ENCODE data around the gene MAP3K13.
"Not testable (repeated sequence)": the region's sequence is repeated elsewhere in the genome, so short reads cannot be mapped to it uniquely, and the experiment has no call there.

The MAP3K13 gene

DNA sequence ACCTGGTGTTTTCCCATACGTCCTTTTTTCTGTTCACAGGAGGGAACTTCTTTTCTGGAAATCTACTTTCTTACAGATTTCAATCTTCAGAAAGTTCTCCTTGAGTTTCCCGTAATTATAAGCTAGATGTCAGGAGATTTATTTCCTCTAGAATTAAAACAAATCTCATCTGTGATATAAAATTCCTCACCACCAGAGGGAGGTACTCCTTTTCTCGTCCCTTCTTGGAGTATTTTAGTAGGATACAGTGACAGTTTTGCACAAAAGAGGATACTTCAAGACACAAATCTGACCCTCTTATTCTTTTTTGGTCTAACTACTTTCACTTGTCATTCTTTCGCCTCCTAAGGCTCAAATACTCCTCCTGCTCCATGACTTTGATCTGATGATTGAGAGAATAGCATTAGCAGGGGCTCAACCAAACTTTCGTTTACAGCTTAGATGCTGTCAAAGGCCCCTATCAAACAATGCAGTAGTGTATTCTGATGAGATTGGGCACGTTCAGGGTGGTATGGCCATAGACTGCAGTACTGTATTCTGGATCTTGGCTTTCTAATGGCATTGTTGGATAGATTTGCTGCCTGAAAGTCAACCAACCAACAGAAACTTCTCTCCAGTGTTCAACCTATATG is 97.9 kb downstream of the MAP3K13 start:
- peak; percentile 2 for DNase-seq

DNA sequence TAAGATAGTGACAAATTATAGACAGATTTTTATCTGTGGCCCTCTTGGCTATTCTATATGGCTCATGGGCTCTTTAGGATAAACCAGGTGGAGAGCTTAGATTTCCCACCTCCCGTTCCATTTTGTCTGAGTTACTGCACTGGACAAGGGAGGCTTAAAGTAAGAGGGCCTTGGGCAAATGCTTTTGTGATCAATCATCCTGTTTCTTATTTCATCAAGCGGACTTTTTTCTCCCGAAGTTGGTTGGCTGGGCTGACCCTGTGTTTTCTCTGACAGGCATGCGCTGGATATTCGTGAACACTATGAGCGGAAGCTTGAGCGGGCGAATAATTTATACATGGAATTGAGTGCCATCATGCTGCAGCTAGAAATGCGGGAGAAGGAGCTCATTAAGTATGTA is 102.5 kb downstream of the MAP3K13 start:
- DNase-seq: no peak

DNA sequence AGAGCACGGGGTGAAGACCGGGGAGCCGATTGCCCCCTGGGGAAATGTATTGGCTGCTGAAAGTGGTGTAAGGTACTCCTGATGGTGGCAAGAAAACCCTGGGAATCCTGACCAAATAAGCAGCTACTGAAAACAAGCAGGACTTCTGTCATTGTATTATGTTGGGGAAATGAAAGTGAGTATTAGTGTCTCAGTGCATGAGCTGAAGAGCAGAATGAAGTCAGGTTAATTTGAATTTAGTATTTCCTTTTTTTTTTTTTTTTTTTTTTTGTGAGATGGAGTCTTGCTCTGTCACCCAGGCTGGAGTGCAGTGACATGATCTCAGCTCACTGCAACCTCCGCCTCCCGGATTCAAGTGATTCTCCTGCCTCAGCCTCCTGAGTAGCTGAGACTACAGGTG is 103.2 kb downstream of the MAP3K13 start:
- not testable (repeated sequence) for DNase-seq

DNA sequence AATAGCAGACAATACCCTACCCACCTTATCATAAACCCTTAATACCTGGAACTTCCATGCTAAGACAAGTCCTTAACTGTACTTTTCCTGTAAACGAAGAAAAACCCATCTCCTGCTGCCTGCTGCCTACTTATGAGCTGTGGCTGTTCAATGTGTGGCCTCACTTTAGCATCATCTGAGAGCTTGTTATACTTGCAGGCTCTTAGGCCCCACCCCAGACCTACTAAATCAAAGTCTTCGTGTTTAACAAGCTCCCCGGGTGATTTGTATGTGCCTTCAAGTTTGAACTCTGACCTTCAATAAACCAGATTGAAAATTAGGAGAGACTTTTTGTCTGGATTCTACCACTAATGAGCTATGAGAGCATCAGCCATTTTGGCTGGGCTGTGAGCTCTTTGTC is 106.6 kb downstream of the MAP3K13 start:
- DNase-seq: no peak

DNA sequence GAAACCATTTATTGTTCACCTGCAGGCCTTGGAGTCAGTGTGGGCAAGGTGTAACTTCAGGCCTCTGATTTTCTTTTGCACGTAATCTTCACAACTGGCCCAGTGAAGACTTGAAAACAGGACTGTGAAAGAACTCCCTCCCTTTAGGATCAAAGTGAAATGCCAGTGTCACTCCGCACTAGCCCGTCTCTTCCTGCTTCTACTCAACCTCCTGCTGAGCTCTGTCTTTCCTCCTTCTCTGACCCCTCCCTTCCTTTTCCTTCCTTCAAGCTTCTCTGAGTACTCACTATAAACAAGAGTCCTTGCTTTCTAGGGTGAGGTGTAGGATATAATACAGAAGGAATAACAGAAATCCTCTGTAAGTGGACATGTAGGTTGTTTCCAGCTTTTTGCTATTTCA is 107.4 kb downstream of the MAP3K13 start:
- DNase-seq: no peak

DNA sequence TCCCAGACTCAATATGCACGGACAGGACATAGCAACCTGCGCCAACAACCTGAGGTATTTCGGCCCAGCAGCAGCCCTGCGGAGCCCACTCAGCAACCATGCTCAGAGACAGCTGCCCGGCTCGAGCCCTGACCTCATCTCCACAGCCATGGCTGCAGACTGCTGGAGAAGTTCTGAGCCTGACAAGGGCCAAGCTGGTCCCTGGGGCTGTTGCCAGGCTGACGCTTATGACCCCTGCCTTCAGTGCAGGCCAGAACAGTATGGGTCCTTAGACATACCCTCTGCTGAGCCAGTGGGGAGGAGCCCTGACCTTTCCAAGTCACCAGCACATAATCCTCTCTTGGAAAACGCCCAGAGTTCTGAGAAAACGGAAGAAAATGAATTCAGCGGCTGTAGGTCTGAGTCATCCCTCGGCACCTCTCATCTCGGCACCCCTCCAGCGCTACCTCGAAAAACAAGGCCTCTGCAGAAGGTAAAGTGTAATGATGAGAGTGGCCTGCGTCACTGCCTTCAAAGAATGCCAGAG is 110.4 kb downstream of the MAP3K13 start:
- DNase-seq: no peak

DNA sequence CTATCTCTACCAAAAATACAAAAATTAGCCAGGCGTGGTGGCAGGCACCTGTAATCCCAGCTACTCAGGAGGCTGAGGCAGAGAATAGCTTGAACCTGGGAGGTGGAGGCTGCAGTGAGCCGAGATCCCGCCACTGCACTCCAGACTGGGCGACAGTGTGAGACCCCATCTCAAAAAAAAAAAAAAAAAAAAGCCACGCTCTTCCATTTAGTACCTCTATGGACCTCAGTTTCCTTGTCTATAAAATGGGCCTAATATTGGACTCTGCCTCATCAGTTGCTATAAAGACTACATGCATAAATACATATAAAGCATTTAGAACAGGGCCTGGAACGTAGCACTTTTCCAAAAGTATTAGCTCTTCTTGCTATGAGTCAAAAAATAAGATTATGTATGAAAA is 112.0 kb downstream of the MAP3K13 start:
- not testable (repeated sequence) for DNase-seq

DNA sequence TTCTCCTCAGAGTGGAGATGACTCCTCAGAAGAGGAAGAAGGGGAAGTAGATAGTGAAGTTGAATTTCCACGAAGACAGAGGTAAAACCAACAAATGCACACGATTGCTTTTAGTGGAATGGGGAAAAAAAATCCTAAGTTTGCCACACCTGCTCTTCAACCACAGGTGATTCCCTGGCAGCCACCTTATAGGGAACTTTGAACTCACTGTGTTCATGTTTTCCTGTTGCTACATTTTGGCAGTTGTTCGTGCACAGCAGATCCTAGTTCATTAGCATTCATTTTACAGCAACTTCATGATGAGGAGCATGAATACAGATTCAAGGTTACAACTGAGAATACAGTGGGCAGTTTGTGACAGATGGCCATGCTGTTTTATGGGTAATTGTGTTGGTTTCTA is 114.4 kb downstream of the MAP3K13 start:
- DNase-seq: no peak

DNA sequence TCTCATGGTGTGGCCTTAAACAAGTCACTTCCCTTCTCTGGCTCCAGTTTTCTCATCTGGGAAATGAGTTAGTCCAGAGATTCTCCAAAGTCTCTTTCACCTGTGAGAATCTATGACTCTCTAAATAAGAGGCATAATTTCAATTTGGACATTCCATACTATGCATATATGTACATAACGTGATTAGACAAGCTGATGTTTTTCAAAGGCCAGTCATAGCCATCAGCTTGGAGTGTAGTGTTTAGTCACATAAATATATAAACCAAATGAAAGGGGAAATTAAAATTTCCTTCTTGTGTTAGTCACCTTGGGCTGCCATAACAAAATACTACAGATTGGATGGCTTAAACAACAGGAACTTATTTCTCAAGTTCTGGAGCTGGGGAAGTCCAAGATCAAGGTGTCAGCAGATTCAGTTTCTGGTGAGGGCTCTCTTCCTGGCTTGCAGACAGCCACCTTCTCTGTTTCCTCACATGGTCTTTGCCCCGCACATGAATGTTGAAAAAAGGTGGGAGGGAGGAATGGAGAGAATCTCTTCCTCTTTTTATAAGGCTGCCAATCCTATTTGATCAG is 116.5 kb downstream of the MAP3K13 start:
- no peak for DNase-seq

DNA sequence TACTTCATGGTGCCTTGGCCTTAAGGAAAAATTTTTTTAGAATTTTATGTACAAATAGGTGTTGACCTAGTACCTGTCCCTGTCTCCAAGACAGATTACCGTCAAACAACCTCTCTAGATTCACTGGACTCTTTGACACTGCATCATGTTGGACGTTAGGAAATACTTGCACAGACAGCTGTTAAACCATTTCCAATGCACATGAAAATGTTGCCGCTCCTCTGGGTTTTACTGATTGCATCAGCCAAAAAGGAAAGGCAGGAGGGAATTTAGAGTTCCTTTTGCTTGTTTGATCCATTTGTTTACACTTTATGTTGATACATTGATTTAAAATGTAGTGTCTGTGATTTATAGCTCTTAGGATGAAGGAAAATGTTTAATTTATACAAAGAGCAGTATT is 121.4 kb downstream of the MAP3K13 start:
- no peak for DNase-seq

DNA sequence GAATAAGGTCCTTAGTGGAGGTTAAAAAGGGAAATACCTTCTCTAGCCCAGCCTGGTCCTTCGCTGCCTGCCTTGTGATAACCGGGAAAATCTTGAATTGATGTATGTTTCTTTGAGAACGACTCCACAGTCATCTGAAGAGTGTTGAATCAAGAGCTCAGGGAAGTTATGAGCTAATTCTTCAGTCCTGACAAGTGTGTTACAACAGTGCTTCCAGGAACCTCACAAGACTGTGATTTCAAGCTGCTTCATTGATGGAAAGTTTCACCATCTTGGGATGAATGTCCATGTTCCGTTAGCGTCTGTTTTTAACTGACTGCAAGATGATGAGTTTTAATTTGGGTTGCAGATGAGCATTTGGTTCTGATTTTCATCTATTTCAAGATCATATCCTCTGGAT is 123.5 kb downstream of the MAP3K13 start:
- no peak for DNase-seq

DNA sequence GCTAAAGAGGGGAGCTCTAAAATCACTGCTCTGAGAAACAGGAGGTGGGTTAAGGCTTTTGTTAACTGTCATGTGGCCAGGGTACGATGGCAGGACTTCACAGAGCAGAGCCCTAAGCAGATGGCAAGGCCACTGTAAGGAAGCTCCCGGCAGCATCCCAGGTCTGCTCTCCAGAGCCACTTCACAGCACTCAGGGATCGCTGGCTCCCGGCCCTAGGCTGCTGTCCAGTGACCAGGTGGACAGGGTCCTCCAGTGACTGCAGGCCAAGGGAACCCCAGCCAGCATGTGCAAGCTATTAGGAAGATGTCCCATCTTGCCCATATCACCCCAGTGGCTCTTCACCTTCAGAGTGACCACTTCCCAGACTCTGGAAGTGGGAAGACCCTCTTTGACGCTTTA is 125.5 kb downstream of the MAP3K13 start:
- DNase-seq: no peak

DNA sequence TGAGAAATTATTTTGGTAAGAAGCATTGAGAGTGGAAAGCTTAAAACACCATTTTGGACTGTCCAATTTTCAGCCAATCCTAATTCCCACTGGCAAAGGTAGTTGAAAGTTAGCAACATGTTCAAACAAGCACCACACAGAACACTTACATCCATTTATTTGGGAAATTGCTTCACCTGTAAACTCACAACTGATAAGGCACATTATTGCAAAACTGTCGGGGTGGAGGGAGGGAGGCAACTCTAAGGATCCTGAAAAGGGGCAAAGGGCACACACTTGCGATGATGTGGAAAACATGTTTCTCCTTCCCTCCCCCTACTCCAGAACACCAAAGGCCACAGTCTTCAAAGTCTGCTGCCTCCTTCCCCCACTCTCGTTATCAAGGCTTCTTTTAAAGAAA is 126.5 kb downstream of the MAP3K13 start:
- no peak for DNase-seq

DNA sequence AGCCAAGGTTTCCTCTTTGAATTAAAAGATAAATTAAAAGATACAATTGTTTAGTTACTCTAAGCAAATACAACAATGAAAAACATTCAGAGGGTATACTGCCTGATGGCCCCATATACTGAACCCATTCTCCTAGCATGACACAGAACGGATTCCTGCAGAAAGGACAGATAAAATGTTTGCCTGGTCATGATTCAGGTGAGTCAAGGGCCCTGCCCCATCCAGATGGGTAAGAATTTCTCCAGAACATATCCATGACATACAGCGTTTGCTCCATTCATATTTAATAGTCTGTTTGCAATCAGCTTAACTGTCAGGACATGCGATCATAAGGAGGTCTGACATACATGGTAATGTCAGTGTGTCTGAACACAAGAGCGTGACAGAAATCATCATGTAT is 127.3 kb downstream of the MAP3K13 start:
- no peak for DNase-seq

DNA sequence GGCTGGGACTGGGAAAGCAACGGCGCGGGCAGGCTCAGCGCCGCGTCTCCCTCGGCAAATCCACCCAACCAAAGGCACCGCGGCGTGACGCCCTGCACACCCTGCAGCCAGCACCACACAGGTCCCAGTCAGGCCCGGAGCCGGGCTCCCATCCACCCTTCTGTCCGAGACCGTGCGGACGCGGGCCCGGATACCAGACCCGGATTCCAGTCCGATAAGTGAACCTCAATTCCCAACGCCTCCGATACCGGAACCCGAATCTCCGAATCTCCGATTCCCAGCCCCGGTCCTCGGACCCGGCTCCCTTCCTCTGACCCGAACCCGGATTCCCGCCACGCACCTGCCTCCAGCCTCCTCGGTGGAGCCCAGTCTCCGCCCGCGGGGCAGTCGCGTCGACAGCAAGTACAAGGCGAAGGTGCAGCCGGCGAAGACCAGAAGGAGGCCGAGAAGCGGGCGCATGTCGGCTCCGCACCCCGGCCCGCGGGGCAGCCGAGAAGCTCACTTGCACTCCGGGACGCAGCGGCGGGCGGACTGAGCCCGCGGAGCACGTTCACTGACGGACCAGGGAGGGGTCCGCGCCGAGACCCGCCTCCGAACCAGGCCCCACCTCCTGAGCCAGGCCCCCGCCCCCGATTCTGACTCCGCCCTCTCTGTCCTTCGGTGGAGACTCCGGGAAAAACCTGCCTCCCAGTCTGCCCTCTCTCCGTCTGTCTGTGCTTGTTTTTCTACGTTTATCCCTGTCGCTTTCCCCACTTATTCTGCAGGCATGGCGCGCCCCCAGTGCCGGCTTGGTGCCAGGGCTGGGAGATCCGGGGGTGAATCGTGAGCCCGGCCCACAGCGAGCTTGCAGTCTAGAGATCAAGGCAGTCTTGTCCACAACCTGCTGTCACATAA is 135.8 kb downstream of the MAP3K13 start, which contains the start of gene TMEM41A:
Gene TMEM41A (minus strand): TSS at position 533 of the 894 bp plus-strand sequence. CDS start 74 bp downstream, at position 459.
- peak; percentile 85 for DNase-seq

DNA sequence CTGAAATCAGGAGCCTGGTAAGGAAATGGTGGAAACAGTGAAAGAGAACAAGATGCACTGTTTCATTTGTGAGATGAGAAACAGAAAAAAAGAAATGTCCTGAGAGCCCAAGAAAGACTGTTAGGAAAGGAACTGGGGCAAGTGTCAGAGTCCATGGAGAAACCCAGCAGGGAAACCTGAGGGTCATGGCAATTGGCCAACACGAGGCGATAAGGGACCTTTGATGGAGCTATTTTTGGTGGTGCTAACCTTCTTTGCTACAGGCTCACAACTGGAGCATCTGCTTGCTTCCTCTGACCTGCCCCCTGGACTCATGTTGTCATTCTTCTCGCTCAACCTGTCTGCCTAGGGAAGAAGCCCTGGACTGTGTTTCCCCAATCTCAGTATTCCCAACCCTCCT is 140.1 kb downstream of the MAP3K13 start:
- DNase-seq: no peak

DNA sequence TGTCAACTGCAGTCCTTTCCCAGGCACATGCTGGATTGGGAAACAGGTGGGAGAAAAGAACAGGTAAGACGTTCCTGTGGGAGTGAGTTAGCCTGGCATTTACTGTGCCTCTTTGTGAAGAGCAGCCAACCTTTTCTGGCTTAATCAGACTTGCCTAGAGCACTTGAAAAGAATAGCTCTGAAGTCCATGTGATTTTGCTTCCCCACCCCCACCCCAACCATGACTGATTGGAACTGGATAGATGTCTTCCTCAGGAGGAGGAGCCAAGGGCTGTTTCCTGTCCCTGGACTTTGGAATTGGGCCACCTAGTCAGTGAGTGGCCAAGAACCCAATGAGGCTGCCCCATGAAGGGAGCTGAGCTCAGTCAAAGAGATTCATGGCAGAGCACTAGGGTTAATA is 140.6 kb downstream of the MAP3K13 start:
- no peak for DNase-seq

DNA sequence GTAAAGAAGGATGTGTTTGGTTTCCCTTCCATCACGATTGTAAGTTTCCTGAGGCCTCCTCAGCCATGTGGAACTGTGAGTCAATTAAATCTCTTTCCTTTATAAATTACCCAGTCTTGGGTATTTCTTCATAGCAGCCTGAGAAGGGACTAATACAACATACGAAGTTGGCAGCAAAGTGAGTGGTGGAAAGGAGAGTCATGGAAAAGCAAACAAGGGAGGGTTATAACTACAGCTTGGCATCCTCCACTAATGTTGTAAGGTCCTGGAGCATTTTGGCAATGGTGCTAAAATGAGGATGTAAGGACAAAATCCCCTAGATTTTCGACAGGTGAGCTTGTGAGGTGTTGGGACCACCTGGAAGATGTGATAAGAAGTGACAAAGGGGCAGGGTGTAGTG is 141.7 kb downstream of the MAP3K13 start:
- DNase-seq: no peak

DNA sequence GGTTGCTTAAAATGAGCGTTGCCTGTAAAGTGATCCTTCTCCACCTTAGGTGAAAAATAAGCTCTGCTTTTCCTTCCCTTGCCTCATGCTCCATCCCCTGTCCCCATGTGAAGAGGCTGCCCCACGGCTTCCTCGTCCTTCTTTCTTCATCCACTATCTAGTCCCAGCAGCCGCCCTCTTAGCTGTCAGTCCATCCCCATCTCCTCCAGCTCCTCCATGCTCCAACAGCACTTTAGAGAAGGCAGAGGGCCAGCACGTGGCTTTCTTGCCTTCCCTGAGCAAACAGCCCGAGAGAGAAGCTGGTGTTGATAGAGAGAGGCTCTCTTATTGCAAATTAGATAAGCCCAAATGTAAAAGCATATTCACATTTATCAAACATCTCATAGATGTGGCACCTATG is 144.9 kb downstream of the MAP3K13 start:
- DNase-seq: no peak

DNA sequence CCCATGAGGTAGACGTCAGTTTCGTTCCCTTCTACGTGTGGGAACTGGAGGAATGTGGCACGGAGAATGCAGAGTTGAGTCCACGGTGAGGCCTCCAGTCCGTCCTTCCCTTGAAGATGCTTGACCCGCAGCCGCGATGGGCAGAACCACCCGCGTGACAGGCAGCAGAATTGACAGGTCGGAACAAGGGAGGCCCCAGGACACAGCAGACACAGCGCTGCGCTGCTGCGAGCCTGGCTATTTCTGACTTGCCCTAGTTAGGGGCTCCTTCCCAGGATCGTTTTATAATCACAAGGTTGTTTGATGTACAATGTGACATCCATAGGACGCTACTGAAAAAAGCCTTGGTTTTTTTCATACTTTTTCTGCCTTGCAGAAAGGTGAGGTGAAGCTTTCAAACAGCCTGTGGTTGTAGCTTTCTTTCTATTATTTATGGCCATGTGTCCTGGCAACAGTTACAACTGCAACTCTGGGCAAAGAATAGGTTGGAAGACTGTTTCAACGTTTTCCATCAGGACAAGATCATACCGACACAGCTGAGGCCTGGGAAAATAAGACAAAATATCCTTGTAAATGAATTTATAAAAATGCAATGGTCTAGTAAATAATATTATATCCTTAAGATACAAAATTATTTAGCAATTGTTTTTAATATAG is 145.5 kb downstream of the MAP3K13 start:
- DNase-seq: no peak

DNA sequence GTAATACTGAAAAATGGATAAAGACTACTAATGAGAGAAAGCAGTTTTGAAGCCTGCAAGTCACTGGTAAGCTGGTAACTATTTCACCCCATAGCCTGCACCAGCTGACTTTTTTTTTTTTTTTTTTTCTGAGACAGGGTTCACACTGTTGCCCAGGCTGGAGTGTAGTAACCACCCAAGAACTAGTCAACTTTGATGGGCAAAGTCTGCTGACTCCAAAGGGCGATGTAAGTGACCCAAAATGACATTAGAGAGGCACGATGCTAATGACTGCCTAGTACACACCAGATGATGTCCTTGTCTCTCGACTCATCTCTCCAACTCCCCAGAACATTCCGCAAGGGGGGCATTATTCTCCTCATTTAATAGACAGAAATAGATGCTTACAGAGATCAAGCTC is 148.8 kb downstream of the MAP3K13 start:
- DNase-seq: no peak

DNA sequence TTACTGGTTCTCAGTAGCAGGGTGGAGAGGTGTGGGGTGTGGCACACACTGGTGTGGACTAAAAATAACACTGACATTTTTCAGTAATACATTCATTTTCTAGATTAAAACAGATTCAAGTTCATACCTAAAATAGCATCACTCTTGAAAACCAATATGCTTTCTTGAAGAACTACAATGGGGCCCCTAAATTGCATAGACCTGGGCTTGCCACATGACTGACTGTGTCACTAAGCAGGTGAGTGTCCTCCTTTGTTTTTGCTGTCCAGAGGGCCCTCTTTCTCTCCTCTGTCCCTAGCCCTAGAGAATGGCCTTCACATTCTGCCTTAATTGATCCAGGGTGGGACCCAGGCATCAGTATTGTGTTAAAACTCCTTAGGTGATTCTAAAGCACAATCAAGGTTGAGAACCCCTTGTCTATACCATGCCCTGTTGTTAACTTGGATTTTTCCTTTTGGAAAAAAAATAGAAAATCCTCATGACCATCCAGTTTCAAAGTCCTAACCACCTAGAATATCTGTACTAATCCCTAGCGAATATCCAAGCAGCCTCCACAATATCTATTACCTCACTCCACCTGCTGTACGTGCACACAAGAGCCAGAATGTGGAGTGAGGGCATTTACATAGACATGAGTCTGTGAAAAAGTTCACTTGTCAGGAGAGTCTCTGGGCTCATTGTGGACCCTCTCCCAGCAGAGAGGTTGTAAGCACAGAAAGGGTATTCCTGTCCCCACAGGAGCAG is 154.6 kb downstream of the MAP3K13 start:
- DNase-seq: no peak

DNA sequence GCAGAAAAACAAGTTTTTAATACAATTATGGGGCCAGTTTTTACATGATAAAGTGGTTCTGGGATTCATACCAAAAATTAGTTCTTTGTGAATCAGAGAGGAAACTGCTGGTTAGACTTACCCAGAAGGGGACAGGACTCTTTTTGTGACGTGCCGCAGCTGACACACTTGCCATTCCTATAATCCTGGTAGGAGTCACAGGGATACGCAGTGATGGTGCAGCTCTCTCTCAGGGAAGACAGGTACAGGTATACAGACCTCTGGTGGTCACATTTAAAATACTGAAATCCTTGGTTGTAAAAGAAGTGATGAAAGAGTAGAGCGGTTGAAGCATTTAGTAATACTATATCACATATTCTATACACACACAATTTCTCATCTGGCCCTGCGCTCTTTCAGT is 156.1 kb downstream of the MAP3K13 start:
- no peak for DNase-seq

All from fibroblast of upper back skin (primary cell).